Astrocyte of the cerebellum (primary cell): Measurements from ENCODE around the gene ZFPM1.

Experiments used
- DNase-seq: peaks from one replicate; pipeline ENCODE4 v3.0.0-alpha.2; 2011; ENCODE audit warnings: low read depth
- H3K4me3 ChIP-seq: 2 replicates; pipeline ENCODE4 v1.5.1; 2011; ENCODE audit warnings: mild to moderate bottlenecking, low read depth, low read length, moderate library complexity
- CTCF ChIP-seq: IDR thresholded peaks from 2 replicates; pipeline ENCODE4 v1.5.1; 2012; ENCODE audit warnings: low read length, low read depth, moderate library complexity, mild to moderate bottlenecking; ENCODE audit errors: missing control alignments
- in situ Hi-C: cut with HindIII; loops from 2 replicates; pipeline ENCODE4 v1.10.0; 2017; ENCODE audit warnings: low sequenced_read_pairs

The ZFPM1 gene

GRCh38 chr16:88561485-88562359, 108.6 kb downstream of the ZFPM1 start:
- peak; percentile 20 for DNase-seq
- peak overlapping the region; percentile 14 for H3K4me3 ChIP-seq
- TF ChIP-seq CTCF: peak; percentile 67
- in situ Hi-C loops: no loop called here

- no peak overlapping the region for H3K4me3 ChIP-seq
- no peak for TF ChIP-seq CTCF
- in situ Hi-C loops: no loop called here
- DNase-seq: no peak
These were observed 113.1 kb downstream of the ZFPM1 start for GRCh38 chr16:88566158-88566557.

- H3K4me3 ChIP-seq: peak overlapping the region; percentile 93
- no peak for DNase-seq
- no peak for TF ChIP-seq CTCF
- in situ Hi-C loops: no loop called here
These were observed 115.9 kb downstream of the ZFPM1 start for GRCh38 chr16:88568710-88569613.

- TF ChIP-seq CTCF: no peak
- DNase-seq: no peak
- H3K4me3 ChIP-seq: peak overlapping the region; percentile 93
- in situ Hi-C loops: no loop called here
These were observed 116.5 kb downstream of the ZFPM1 start for GRCh38 chr16:88569614-88569984.

GRCh38 chr16:88569985-88570690, 117.1 kb downstream of the ZFPM1 start, which contains the start of gene ZC3H18:
Gene ZC3H18, plus strand, starts transcription at chr16:88570403. Its CDS starts 6,721 bp downstream, at chr16:88577124.
- no peak for TF ChIP-seq CTCF
- H3K4me3 ChIP-seq: peak within 1 kb of the TSS; percentile 93
- in situ Hi-C loops: no loop called here
- DNase-seq: peak; percentile 86

GRCh38 chr16:88570691-88571092, 117.6 kb downstream of the ZFPM1 start:
- no peak for TF ChIP-seq CTCF
- H3K4me3 ChIP-seq: peak overlapping the region; percentile 93
- no peak for DNase-seq
- in situ Hi-C loops: no loop called here
